H9 (cell line): ENCODE results near the gene POU5F1. TPM values are rescaled to one million over a fixed set of nuclear protein-coding genes. Genes with fewer than 3 reads are reported as not detected.

Source experiments
- DNase-seq: peaks from one replicate; pipeline ENCODE4 v3.0.0-alpha.2; 2017
- H2AFZ ChIP-seq: one replicate; pipeline ENCODE4 v1.6.1; 2013; ENCODE audit warnings: mild to moderate bottlenecking, low read length, control low read depth, moderate library complexity
- H2AK5ac ChIP-seq: 2 replicates; pipeline ENCODE4 v1.6.1; 2013; ENCODE audit warnings: low read length, control low read depth, mixed read lengths; ENCODE audit not compliant: insufficient read length
- H2BK120ac ChIP-seq: one replicate; pipeline ENCODE4 v1.6.1; 2013; ENCODE audit warnings: low read depth, mild to moderate bottlenecking, low read length, control low read depth, inconsistent platforms; ENCODE audit not compliant: poor library complexity, severe bottlenecking
- H2BK12ac ChIP-seq: 2 replicates; pipeline ENCODE4 v1.6.1; 2013; ENCODE audit warnings: low read length, control low read depth, mixed read lengths, low read depth; ENCODE audit not compliant: insufficient read length
- H2BK15ac ChIP-seq: 2 replicates; pipeline ENCODE4 v1.6.1; 2013; ENCODE audit warnings: low read depth, low read length, control low read depth
- H2BK20ac ChIP-seq: one replicate; pipeline ENCODE4 v1.6.1; 2013; ENCODE audit warnings: low read depth, mild to moderate bottlenecking, low read length, control low read depth, inconsistent platforms; ENCODE audit not compliant: poor library complexity, severe bottlenecking
- H2BK5ac ChIP-seq: 2 replicates; pipeline ENCODE4 v1.6.1; 2013; ENCODE audit warnings: low read length, control low read depth, mixed read lengths; ENCODE audit not compliant: insufficient read length
- H3K14ac ChIP-seq: 2 replicates; pipeline ENCODE4 v1.6.1; 2013; ENCODE audit warnings: low read length, control low read depth; ENCODE audit not compliant: insufficient read depth
- H3K18ac ChIP-seq: 2 replicates; pipeline ENCODE4 v1.6.1; 2013; ENCODE audit warnings: low read depth, mild to moderate bottlenecking, mixed read lengths, low read length, control low read depth; ENCODE audit not compliant: insufficient read length
- H3K23ac ChIP-seq: 2 replicates; pipeline ENCODE4 v1.6.1; 2013; ENCODE audit warnings: low read length, control low read depth, mixed read lengths, low read depth; ENCODE audit not compliant: insufficient read length
- H3K23me2 ChIP-seq: 2 replicates; pipeline ENCODE4 v1.6.1; 2013; ENCODE audit warnings: low read depth, mild to moderate bottlenecking, mixed read lengths, low read length, control low read depth; ENCODE audit not compliant: insufficient read length, poor library complexity, severe bottlenecking
- H3K27ac ChIP-seq: 2 replicates; pipeline ENCODE4 v1.5.1; 2013; ENCODE audit warnings: low read length, control low read depth, mixed read lengths, low read depth; ENCODE audit not compliant: insufficient read length
- H3K27me3 ChIP-seq: 2 replicates; pipeline ENCODE4 v1.6.1; 2013; ENCODE audit warnings: low read length, control low read depth, inconsistent platforms; ENCODE audit not compliant: insufficient read depth
- H3K4ac ChIP-seq: 2 replicates; pipeline ENCODE4 v1.6.1; 2013; ENCODE audit warnings: low read depth, mild to moderate bottlenecking, control low read depth, inconsistent platforms, low read length, moderate library complexity
- H3K4me1 ChIP-seq: 2 replicates; pipeline ENCODE4 v1.6.1; 2013; ENCODE audit warnings: low read length, control low read depth, inconsistent platforms; ENCODE audit not compliant: insufficient read depth
- H3K4me2 ChIP-seq: 2 replicates; pipeline ENCODE4 v1.6.1; 2013; ENCODE audit warnings: low read length, control low read depth, mixed read lengths; ENCODE audit not compliant: insufficient read length, insufficient read depth
- H3K56ac ChIP-seq: 2 replicates; pipeline ENCODE4 v1.6.1; 2013; ENCODE audit warnings: low read depth, mild to moderate bottlenecking, mixed read lengths, low read length, control low read depth; ENCODE audit not compliant: insufficient read length
- H3K79me1 ChIP-seq: 2 replicates; pipeline ENCODE4 v1.6.1; 2013; ENCODE audit warnings: low read depth, mild to moderate bottlenecking, moderate library complexity, low read length, control low read depth, inconsistent platforms; ENCODE audit not compliant: insufficient read depth, poor library complexity, severe bottlenecking
- H3K79me2 ChIP-seq: 2 replicates; pipeline ENCODE4 v1.6.1; 2013; ENCODE audit warnings: low read length, control low read depth, inconsistent platforms; ENCODE audit not compliant: insufficient read depth
- H3K9ac ChIP-seq: 2 replicates; pipeline ENCODE4 v1.6.1; 2013; ENCODE audit warnings: low read length, control low read depth, mixed read lengths; ENCODE audit not compliant: insufficient read length; ENCODE audit errors: extremely low read depth
- H3K9me3 ChIP-seq: one replicate; pipeline ENCODE4 v1.6.1; 2013; ENCODE audit warnings: low read depth, low read length, inconsistent platforms; ENCODE audit not compliant: control insufficient read depth
- H3T11ph ChIP-seq: one replicate; pipeline ENCODE4 v1.6.1; 2013; ENCODE audit warnings: mild to moderate bottlenecking, low read length, control low read depth, inconsistent platforms
- H4K20me1 ChIP-seq: one replicate; pipeline ENCODE4 v1.6.1; 2013; ENCODE audit not compliant: control insufficient read depth, insufficient read length, insufficient read depth
- H4K5ac ChIP-seq: 2 replicates; pipeline ENCODE4 v1.6.1; 2013; ENCODE audit warnings: low read depth, mild to moderate bottlenecking, mixed read lengths, low read length, control low read depth; ENCODE audit not compliant: insufficient read length
- H4K8ac ChIP-seq: replicated peaks from 2 replicates; pipeline ENCODE4 v1.6.1; 2013; ENCODE audit warnings: low read length, control low read depth, mixed read lengths, low read depth; ENCODE audit not compliant: insufficient read length
- H4K91ac ChIP-seq: 2 replicates; pipeline ENCODE4 v1.6.1; 2013; ENCODE audit warnings: low read depth, mild to moderate bottlenecking, moderate library complexity, mixed read lengths, low read length, control low read depth; ENCODE audit not compliant: insufficient read length
- H3K27ac Mint-ChIP-seq, 3 experiments: 2 replicates in 2 of 3; 3 replicates in 1 of 3; pipeline ENCODE4 v1.8.0; 2020 to 2021; ENCODE audit warnings: mixed read lengths in 3 of 3, mild to moderate bottlenecking in 1 of 3, moderate library complexity in 1 of 3
- H3K27me3 Mint-ChIP-seq: 2 replicates; pipeline ENCODE4 v1.8.0; 2021; ENCODE audit warnings: low read depth, mild to moderate bottlenecking, moderate library complexity, mixed read lengths
- H3K36me3 Mint-ChIP-seq, 3 experiments: 2 replicates in 2 of 3; 3 replicates in 1 of 3; pipeline ENCODE4 v1.8.0; 2020 to 2021; ENCODE audit warnings: low read depth in 3 of 3, mixed read lengths in 3 of 3; ENCODE audit not compliant: insufficient read depth in 1 of 3
- H3K4me1 Mint-ChIP-seq, 2 experiments: 2 replicates each; pipeline ENCODE4 v1.8.0; 2020; ENCODE audit warnings: mixed read lengths in 2 of 2
- H3K4me3 Mint-ChIP-seq, 2 experiments: 2 replicates in 1 of 2; 3 replicates in 1 of 2; pipeline ENCODE4 v1.8.0; 2020 to 2021; ENCODE audit warnings: mild to moderate bottlenecking in 2 of 2, mixed read lengths in 2 of 2, moderate library complexity in 1 of 2
- H3K9me3 Mint-ChIP-seq, 2 experiments: 2 replicates in 1 of 2; 3 replicates in 1 of 2; pipeline ENCODE4 v1.8.0; 2020; ENCODE audit warnings: mild to moderate bottlenecking in 2 of 2, mixed read lengths in 2 of 2, moderate library complexity in 1 of 2
- WGBS: extraction: QIAGEN DNeasy Blood & Tissue Kit; methylation state at CpG from one replicate; pipeline ENCODE4 v1.1.7; 2013; ENCODE audit warnings: missing lambda C conversion rate, low lambda C conversion rate, mixed read lengths; ENCODE audit not compliant: insufficient read length; ENCODE audit errors: extremely low coverage; 5-methylcytosine and 5-hydroxymethylcytosine counted together
- total RNA-seq: library from RNA; stranded (reverse); gene quantifications from 2 replicates; pipeline ENCODE4 v1.2.1, GENCODE V29; 2021
- TF ChIP-seq, protein P1 (sequence below): fragments of 200-600 bp; sonication (generic); conservative IDR thresholded peaks from 3 replicates; pipeline ENCODE4 v1.8.0; 2021; ENCODE audit warnings: antibody characterized with exemption, mild to moderate bottlenecking

Gene POU5F1
- total RNA-seq, 1 experiment from 2014 or later: 2,134 TPM

- no peak within 1 kb of the TSS for H3K23ac ChIP-seq
- WGBS: no CpG with 5 or more reads among the region's 26 CpGs
- no peaks in the 10 kb centered on the region for H3K4me1 ChIP-seq
- H2BK5ac ChIP-seq: no peak within 1 kb of the TSS
- no peak within 1 kb of the TSS; the same call in 1 of the 2 replicates for H3K14ac ChIP-seq
- H3K4ac ChIP-seq: no peak within 1 kb of the TSS
- no peak within 1 kb of the TSS for H2BK20ac ChIP-seq
- H4K20me1 ChIP-seq: no peaks in the 10 kb centered on the region
- peaks cover 11% of the 10 kb centered on the region for H3K27me3 Mint-ChIP-seq
- no peaks in the 10 kb centered on the region for H3K23me2 ChIP-seq
- no peak for DNase-seq
- no peaks in the 10 kb centered on the region for H3K36me3 Mint-ChIP-seq
- H3K56ac ChIP-seq: no peak within 1 kb of the TSS
- no peak within 1 kb of the TSS for H3K4me2 ChIP-seq
- no peak within 1 kb of the TSS for H4K8ac ChIP-seq
- H4K91ac ChIP-seq: no peak within 1 kb of the TSS
- H3K4me3 Mint-ChIP-seq: no peak within 1 kb of the TSS
- no peak within 1 kb of the TSS for H3T11ph ChIP-seq
- TF ChIP-seq, protein P1, sequence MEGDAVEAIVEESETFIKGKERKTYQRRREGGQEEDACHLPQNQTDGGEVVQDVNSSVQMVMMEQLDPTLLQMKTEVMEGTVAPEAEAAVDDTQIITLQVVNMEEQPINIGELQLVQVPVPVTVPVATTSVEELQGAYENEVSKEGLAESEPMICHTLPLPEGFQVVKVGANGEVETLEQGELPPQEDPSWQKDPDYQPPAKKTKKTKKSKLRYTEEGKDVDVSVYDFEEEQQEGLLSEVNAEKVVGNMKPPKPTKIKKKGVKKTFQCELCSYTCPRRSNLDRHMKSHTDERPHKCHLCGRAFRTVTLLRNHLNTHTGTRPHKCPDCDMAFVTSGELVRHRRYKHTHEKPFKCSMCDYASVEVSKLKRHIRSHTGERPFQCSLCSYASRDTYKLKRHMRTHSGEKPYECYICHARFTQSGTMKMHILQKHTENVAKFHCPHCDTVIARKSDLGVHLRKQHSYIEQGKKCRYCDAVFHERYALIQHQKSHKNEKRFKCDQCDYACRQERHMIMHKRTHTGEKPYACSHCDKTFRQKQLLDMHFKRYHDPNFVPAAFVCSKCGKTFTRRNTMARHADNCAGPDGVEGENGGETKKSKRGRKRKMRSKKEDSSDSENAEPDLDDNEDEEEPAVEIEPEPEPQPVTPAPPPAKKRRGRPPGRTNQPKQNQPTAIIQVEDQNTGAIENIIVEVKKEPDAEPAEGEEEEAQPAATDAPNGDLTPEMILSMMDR: no peak
- no peaks in the 10 kb centered on the region for H3K79me1 ChIP-seq
- no peak within 1 kb of the TSS for H2AFZ ChIP-seq
- peaks cover 18% of the 10 kb centered on the region in 2 experiments for H3K4me1 Mint-ChIP-seq
- H2BK120ac ChIP-seq: no peak within 1 kb of the TSS
- H2BK12ac ChIP-seq: no peak within 1 kb of the TSS
- no peak within 1 kb of the TSS for H3K18ac ChIP-seq
- no peak within 1 kb of the TSS for H2AK5ac ChIP-seq
- H3K27ac ChIP-seq: no peak within 1 kb of the TSS
- H2BK15ac ChIP-seq: no peak within 1 kb of the TSS
- H3K27me3 ChIP-seq: no peaks in the 10 kb centered on the region
- H3K9me3 Mint-ChIP-seq: no peaks in the 10 kb centered on the region
- H4K5ac ChIP-seq: no peak within 1 kb of the TSS
- H3K79me2 ChIP-seq: no peaks in the 10 kb centered on the region
- no peaks in the 10 kb centered on the region for H3K9me3 ChIP-seq
- peak within 1 kb of the TSS in 1 of 3 experiments; percentile 55; a peak in 1 of 7 replicates for H3K27ac Mint-ChIP-seq
- no peak within 1 kb of the TSS for H3K9ac ChIP-seq
These were observed 50.1 kb downstream of the POU5F1 start, which contains the start of gene CDSN for GRCh38 chr6:31120151-31120915. Gene CDSN (minus strand): TSS chr6:31120446. CDS start chr6:31120419, 27 bp downstream.
